Astrocyte (in vitro differentiated cells and primary cell): ENCODE data around the gene TMC5. TPM values are rescaled to one million over a fixed set of nuclear protein-coding genes. Genes with fewer than 3 reads are reported as not detected.

Experiments
- DNase-seq: peaks from one replicate; pipeline ENCODE4 v3.0.0-alpha.2; 2010; ENCODE audit warnings: low read depth
- FAIRE-seq: peaks from 2 replicates; lab custom pipeline; 2011; peaks lifted over from hg19 to GRCh38; lab: Jason Lieb, UNC
- H2AFZ ChIP-seq: 2 replicates; pipeline ENCODE4 v1.6.0; 2012; ENCODE audit warnings: low read depth, low read length, inconsistent platforms
- H3K27ac ChIP-seq: 2 replicates; pipeline ENCODE4 v1.5.1; 2011; ENCODE audit warnings: low read depth, low read length, inconsistent platforms
- H3K27me3 ChIP-seq: 2 replicates; pipeline ENCODE4 v1.6.0; 2011; ENCODE audit warnings: low read length, inconsistent platforms; ENCODE audit not compliant: insufficient read depth
- H3K36me3 ChIP-seq: 2 replicates; pipeline ENCODE4 v1.5.1; 2011; ENCODE audit warnings: low read length, inconsistent platforms; ENCODE audit not compliant: insufficient read depth
- H3K4me1 ChIP-seq: 2 replicates; pipeline ENCODE4 v1.5.1; 2011; ENCODE audit warnings: low read length, inconsistent platforms; ENCODE audit not compliant: insufficient read depth
- H3K4me2 ChIP-seq: 2 replicates; pipeline ENCODE4 v1.6.0; 2012; ENCODE audit warnings: low read length, inconsistent platforms
- H3K4me3 ChIP-seq: 2 replicates; pipeline ENCODE4 v1.5.1; 2011; ENCODE audit warnings: low read depth, mild to moderate bottlenecking, low read length, inconsistent platforms; ENCODE audit not compliant: insufficient read depth
- H3K79me2 ChIP-seq: 2 replicates; pipeline ENCODE4 v1.6.0; 2012; ENCODE audit warnings: mild to moderate bottlenecking, low read length, inconsistent platforms; ENCODE audit not compliant: insufficient read depth
- H3K9ac ChIP-seq: 2 replicates; pipeline ENCODE4 v1.6.0; 2012; ENCODE audit warnings: mild to moderate bottlenecking, low read length, inconsistent platforms
- H3K9me3 ChIP-seq: 2 replicates; pipeline ENCODE4 v1.5.1; 2012; ENCODE audit warnings: low read depth, mild to moderate bottlenecking, low read length, inconsistent platforms; ENCODE audit not compliant: insufficient read depth
- H4K20me1 ChIP-seq: 2 replicates; pipeline ENCODE4 v1.6.0; 2012; ENCODE audit warnings: low read length, inconsistent platforms; ENCODE audit not compliant: insufficient read depth
- H3K27ac Mint-ChIP-seq: one replicate; pipeline ENCODE4 v1.8.0; 2021; ENCODE audit warnings: mild to moderate bottlenecking, mixed read lengths; ENCODE audit not compliant: unreplicated experiment
- H3K27me3 Mint-ChIP-seq: one replicate; pipeline ENCODE4 v1.8.0; 2021; ENCODE audit warnings: low read depth, mixed read lengths; ENCODE audit not compliant: unreplicated experiment
- H3K36me3 Mint-ChIP-seq: one replicate; pipeline ENCODE4 v1.8.0; 2021; ENCODE audit warnings: low read depth, mixed read lengths; ENCODE audit not compliant: unreplicated experiment
- H3K4me1 Mint-ChIP-seq: one replicate; pipeline ENCODE4 v1.8.0; 2021; ENCODE audit warnings: low read depth, mixed read lengths; ENCODE audit not compliant: unreplicated experiment
- H3K4me3 Mint-ChIP-seq: one replicate; pipeline ENCODE4 v1.8.0; 2021; ENCODE audit warnings: mild to moderate bottlenecking, moderate library complexity, mixed read lengths; ENCODE audit not compliant: unreplicated experiment
- H3K9me3 Mint-ChIP-seq: one replicate; pipeline ENCODE4 v1.8.0; 2021; ENCODE audit warnings: mild to moderate bottlenecking, mixed read lengths; ENCODE audit not compliant: unreplicated experiment
- CTCF ChIP-seq: IDR thresholded peaks from 2 replicates; pipeline ENCODE4 v1.5.1; 2011; ENCODE audit warnings: low read depth, mild to moderate bottlenecking, inconsistent platforms, low read length, moderate library complexity; ENCODE audit not compliant: insufficient read depth
- EZH2 ChIP-seq: IDR thresholded peaks from 2 replicates; pipeline ENCODE4 v1.6.1; 2012; ENCODE audit warnings: mild to moderate bottlenecking, low read length, inconsistent platforms; ENCODE audit not compliant: insufficient read depth
- total RNA-seq: library from RNA; stranded (reverse); gene quantifications from 2 replicates; pipeline ENCODE4 v1.2.1, GENCODE V29; 2021

The TMC5 gene
- total RNA-seq, 1 donor from 2014 or later: 0.11 TPM

GRCh38 chr16:19375561-19376158 is 42.0 kb upstream of the TMC5 start:
- Mint-ChIP-seq H3K4me3 (no peak overlapping the region), H3K27me3 (peaks cover 16% of the 10 kb centered on the region), H3K27ac (no peak overlapping the region), H3K4me1 (no peaks in the 10 kb centered on the region), H3K9me3 (no peaks in the 10 kb centered on the region), H3K36me3 (no peaks in the 10 kb centered on the region)
- Histone ChIP-seq H2AFZ (no peak overlapping the region), H3K4me3 (no peak overlapping the region), H3K27me3 (no peaks in the 10 kb centered on the region), H4K20me1 (no peaks in the 10 kb centered on the region), H3K9me3 (no peaks in the 10 kb centered on the region), H3K36me3 (no peaks in the 10 kb centered on the region), H3K4me1 (no peaks in the 10 kb centered on the region), H3K4me2 (no peak overlapping the region), H3K9ac (no peak overlapping the region), H3K79me2 (no peaks in the 10 kb centered on the region), H3K27ac (no peak overlapping the region)
- no peak for DNase-seq
- no peak for TF ChIP-seq EZH2
- TF ChIP-seq CTCF: peak; percentile 86
- FAIRE-seq: no peak

GRCh38 chr16:19377864-19378263 is 39.8 kb upstream of the TMC5 start:
- DNase-seq (no peak), FAIRE-seq (no peak)
- Histone ChIP-seq H4K20me1 (no peaks in the 10 kb centered on the region), H3K4me1 (no peaks in the 10 kb centered on the region), H2AFZ (no peak overlapping the region), H3K27ac (no peak overlapping the region), H3K9ac (no peak overlapping the region), H3K9me3 (no peaks in the 10 kb centered on the region), H3K36me3 (no peaks in the 10 kb centered on the region), H3K27me3 (no peaks in the 10 kb centered on the region), H3K4me3 (no peak overlapping the region), H3K79me2 (no peaks in the 10 kb centered on the region), H3K4me2 (no peak overlapping the region)
- no peak overlapping the region for H3K4me3 Mint-ChIP-seq
- H3K4me1 Mint-ChIP-seq: no peaks in the 10 kb centered on the region
- TF ChIP-seq CTCF (no peak), EZH2 (no peak)
- H3K9me3 Mint-ChIP-seq: no peaks in the 10 kb centered on the region
- H3K27me3 Mint-ChIP-seq: peaks cover 23% of the 10 kb centered on the region
- H3K27ac Mint-ChIP-seq: no peak overlapping the region
- no peaks in the 10 kb centered on the region for H3K36me3 Mint-ChIP-seq

DNA sequence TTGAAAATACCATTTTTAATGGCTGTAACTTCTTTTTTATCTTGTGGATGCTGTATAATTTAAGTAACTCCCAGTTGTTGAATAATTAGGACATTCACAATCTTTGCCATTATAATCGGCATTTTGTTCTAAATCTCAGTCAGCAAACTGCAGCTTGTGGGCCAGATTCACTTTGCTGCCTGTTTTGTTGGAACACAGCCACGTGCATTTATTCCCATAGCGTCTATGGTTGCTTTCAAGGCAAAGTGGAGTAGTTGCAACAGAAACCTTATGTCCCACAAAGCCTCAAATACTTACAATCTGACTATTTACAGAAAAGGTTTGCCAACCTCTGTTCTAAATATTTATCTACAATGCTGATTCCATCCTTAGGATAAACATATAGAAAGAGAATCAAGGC is 39.2 kb upstream of the TMC5 start:
- DNase-seq: no peak
- H3K27me3 Mint-ChIP-seq: peaks cover 23% of the 10 kb centered on the region
- no peaks in the 10 kb centered on the region for H3K9me3 Mint-ChIP-seq
- no peak overlapping the region for H3K27ac Mint-ChIP-seq
- no peak overlapping the region for H3K4me3 ChIP-seq
- no peak overlapping the region for H2AFZ ChIP-seq
- H3K36me3 Mint-ChIP-seq: no peaks in the 10 kb centered on the region
- no peaks in the 10 kb centered on the region for H3K36me3 ChIP-seq
- no peaks in the 10 kb centered on the region for H4K20me1 ChIP-seq
- no peaks in the 10 kb centered on the region for H3K79me2 ChIP-seq
- H3K4me1 Mint-ChIP-seq: no peaks in the 10 kb centered on the region
- H3K4me3 Mint-ChIP-seq: no peak overlapping the region
- no peaks in the 10 kb centered on the region for H3K27me3 ChIP-seq
- no peaks in the 10 kb centered on the region for H3K4me1 ChIP-seq
- TF ChIP-seq EZH2 (no peak), CTCF (no peak)
- FAIRE-seq: no peak
- no peak overlapping the region for H3K27ac ChIP-seq
- H3K9ac ChIP-seq: no peak overlapping the region
- no peak overlapping the region for H3K4me2 ChIP-seq
- no peaks in the 10 kb centered on the region for H3K9me3 ChIP-seq
